SK-N-SH (cell line): ENCODE results near the gene MYO10. TPM values are rescaled to one million over a fixed set of nuclear protein-coding genes. Genes with fewer than 3 reads are reported as not detected.

Experiments
- CTCF ChIA-PET: fragments of 300-600, 350-600 bp; formaldehyde crosslinking; extraction: SDS; loops from one replicate; lab custom pipeline; 2021; lab: Yijun Ruan, JAX
- POLR2A ChIA-PET: fragments of 350-600 bp; sonication (Branson Sonifier 250); formaldehyde crosslinking; extraction: SDS; loops from one replicate; lab custom pipeline; 2020; ENCODE audit warnings: antibody characterized with exemption, inconsistent platforms; lab: Yijun Ruan, JAX
- DNase-seq: peaks from one replicate; pipeline ENCODE4 v3.0.0; 2012
- H2AFZ ChIP-seq: fragments of 200-600 bp; sonication (generic); 2 replicates; pipeline ENCODE4 v1.8.1; 2016; ENCODE audit warnings: antibody characterized with exemption, mild to moderate bottlenecking, low read depth
- H3F3A ChIP-seq: fragments of 200-600 bp; sonication (generic); replicated peaks from 2 replicates; pipeline ENCODE3; 2016; ENCODE audit warnings: antibody characterized with exemption, mild to moderate bottlenecking; ENCODE audit not compliant: insufficient read depth
- H3K27ac ChIP-seq, 2 experiments: fragments of 200-500 bp in 1 of 2; fragments of 200-600 bp in 1 of 2; sonication (Bioruptor generic) in 1 of 2; sonication (generic), shearing (Covaris generic) in 1 of 2; 2 replicates each; pipeline versions ENCODE4 v1.5.1 to v1.6.1; 2014 to 2016; ENCODE audit warnings: low read depth in 2 of 2, inconsistent platforms in 1 of 2, low read length in 1 of 2, mild to moderate bottlenecking in 1 of 2, mixed read lengths in 1 of 2
- H3K27me3 ChIP-seq: fragments of 200-600 bp; sonication (generic), shearing (Covaris generic); 2 replicates; pipeline ENCODE4 v1.6.1; 2016; ENCODE audit warnings: mixed run types; ENCODE audit not compliant: insufficient read depth
- H3K36me3 ChIP-seq, 2 experiments: fragments of 200-500 bp in 1 of 2; fragments of 200-600 bp in 1 of 2; sonication (Bioruptor generic) in 1 of 2; sonication (generic) in 1 of 2; replicated peaks in 1 of 2; 2 replicates each; pipeline versions ENCODE3 to v1.5.1; 2014 to 2016; ENCODE audit warnings: low read length in 1 of 2, mild to moderate bottlenecking in 1 of 2; ENCODE audit not compliant: insufficient read depth in 2 of 2, control insufficient read depth in 1 of 2
- H3K4me1 ChIP-seq, 2 experiments: fragments of 200-500 bp in 1 of 2; fragments of 200-600 bp in 1 of 2; sonication (Bioruptor generic) in 1 of 2; sonication (generic), shearing (Covaris generic) in 1 of 2; 2 replicates each; pipeline versions ENCODE4 v1.5.1 to v1.6.1; 2014 to 2016; ENCODE audit warnings: low read depth in 1 of 2, low read length in 1 of 2, mixed run types in 1 of 2; ENCODE audit not compliant: insufficient read depth in 2 of 2, control insufficient read depth in 1 of 2
- H3K4me2 ChIP-seq: fragments of 200-600 bp; sonication (generic), shearing (Covaris generic); 2 replicates; pipeline ENCODE4 v1.6.1; 2017; ENCODE audit warnings: mixed run types
- H3K4me3 ChIP-seq, 2 experiments: fragments of 200-500 bp in 1 of 2; fragments of 200-600 bp in 1 of 2; sonication (Bioruptor generic) in 1 of 2; sonication (generic), shearing (Covaris generic) in 1 of 2; 2 replicates each; pipeline versions ENCODE4 v1.5.1 to v1.8.1; 2014 to 2016; ENCODE audit warnings: low read depth in 2 of 2, inconsistent platforms in 1 of 2, low read length in 1 of 2, mild to moderate bottlenecking in 1 of 2, mixed read lengths in 1 of 2, moderate library complexity in 1 of 2
- H3K79me2 ChIP-seq: fragments of 200-600 bp; sonication (generic); 2 replicates; pipeline ENCODE4 v1.8.1; 2017; ENCODE audit warnings: mild to moderate bottlenecking; ENCODE audit not compliant: insufficient read depth
- H3K9ac ChIP-seq: fragments of 200-600 bp; sonication (generic); 2 replicates; pipeline ENCODE4 v1.6.1; 2017; ENCODE audit warnings: mixed run types
- H3K9me2 ChIP-seq: fragments of 200-600 bp; sonication (generic); 2 replicates; pipeline ENCODE4 v1.6.1; 2017; ENCODE audit warnings: mixed run types
- H3K9me3 ChIP-seq: fragments of 200-600 bp; sonication (generic); 2 replicates; pipeline ENCODE4 v1.6.1; 2017; ENCODE audit warnings: mixed run types, mild to moderate bottlenecking, moderate library complexity
- H4K20me1 ChIP-seq: fragments of 200-600 bp; sonication (generic); 2 replicates; pipeline ENCODE4 v1.6.1; 2017; ENCODE audit warnings: mild to moderate bottlenecking, mixed run types; ENCODE audit not compliant: insufficient read depth
- CHD2 ChIP-seq: fragments of 150-350 bp; IDR thresholded peaks from 2 replicates; pipeline ENCODE4 v1.6.1; 2018; ENCODE audit warnings: low read length; ENCODE audit not compliant: partially characterized antibody
- ELF1 ChIP-seq: IDR thresholded peaks from 2 replicates; pipeline ENCODE4 v1.4.0; 2012
- EZH2phosphoT487 ChIP-seq: fragments of 200-600 bp; sonication (generic); IDR thresholded peaks from 2 replicates; pipeline ENCODE4 v1.6.1; 2017; ENCODE audit warnings: low read depth, mixed run types, mild to moderate bottlenecking, antibody characterized with exemption, moderate library complexity, borderline replicate concordance
- FOSL2 ChIP-seq: IDR thresholded peaks from 2 replicates; pipeline ENCODE4 v1.4.0; 2012; ENCODE audit warnings: low read depth, mild to moderate bottlenecking, moderate library complexity, borderline replicate concordance
- FOXM1 ChIP-seq: IDR thresholded peaks from 2 replicates; pipeline ENCODE4 v1.4.0; 2012; ENCODE audit warnings: low read depth, mild to moderate bottlenecking
- GABPA ChIP-seq: IDR thresholded peaks from 2 replicates; pipeline ENCODE4 v1.4.0; 2012; ENCODE audit warnings: low read depth, mild to moderate bottlenecking
- GATA2 ChIP-seq: sonication (generic); formaldehyde crosslinking; IDR thresholded peaks from 2 replicates; pipeline ENCODE4 v1.5.0; 2020; ENCODE audit warnings: mild to moderate bottlenecking, missing genetic modification reagents
- JUND ChIP-seq: IDR thresholded peaks from 2 replicates; pipeline ENCODE4 v1.4.0; 2012
- MAX ChIP-seq: IDR thresholded peaks from 2 replicates; pipeline ENCODE4 v1.4.0; 2012; ENCODE audit warnings: low read depth
- MXI1 ChIP-seq: IDR thresholded peaks from 2 replicates; pipeline ENCODE4 v1.6.1; 2012; ENCODE audit warnings: mild to moderate bottlenecking, low read depth, low read length, improper control_type of control experiment
- NRF1 ChIP-seq: IDR thresholded peaks from 2 replicates; pipeline ENCODE4 v1.6.1; 2012; ENCODE audit warnings: low read depth, mild to moderate bottlenecking, low read length
- PBX3 ChIP-seq: IDR thresholded peaks from 2 replicates; pipeline ENCODE4; 2012
- RCOR1 ChIP-seq: fragments of 150-350 bp; IDR thresholded peaks from 2 replicates; pipeline ENCODE4 v1.6.1; 2017; ENCODE audit warnings: antibody characterized with exemption, low read length
- REST ChIP-seq: IDR thresholded peaks from 2 replicates; pipeline ENCODE4 v1.6.1; 2012; ENCODE audit warnings: mild to moderate bottlenecking, low read depth, low read length, moderate library complexity
- SMC3 ChIP-seq: IDR thresholded peaks from 2 replicates; pipeline ENCODE4 v1.6.1; 2012; ENCODE audit warnings: low read depth, low read length, improper control_type of control experiment
- TCF12 ChIP-seq: IDR thresholded peaks from 2 replicates; pipeline ENCODE4 v1.4.0; 2012
- USF1 ChIP-seq: IDR thresholded peaks from 2 replicates; pipeline ENCODE4 v1.4.0; 2012; ENCODE audit warnings: low read depth, borderline replicate concordance
- YY1 ChIP-seq: IDR thresholded peaks from 2 replicates; pipeline ENCODE4 v1.4.0; 2012; ENCODE audit warnings: low read depth, mild to moderate bottlenecking
- ZBTB33 ChIP-seq: IDR thresholded peaks from 2 replicates; pipeline ENCODE4 v1.4.0; 2012; ENCODE audit warnings: low read depth, borderline replicate concordance
- WGBS: methylation state at CpG from one replicate; pipeline ENCODE4 v1.1.6; 2017; ENCODE audit warnings: low lambda C conversion rate; 5-methylcytosine and 5-hydroxymethylcytosine counted together
- polyA plus RNA-seq, 3 experiments: library from polyadenylated mRNA; depleted of rRNA; stranded (reverse); fragments of >200 nt; gene quantifications; 2 replicates each; pipeline ENCODE4 v1.2.3, GENCODE V29; 2012
- TF ChIP-seq, protein P1 (sequence below): fragments of 150-350 bp; IDR thresholded peaks from 2 replicates; pipeline ENCODE4 v1.6.1; 2017; ENCODE audit warnings: antibody characterized with exemption, low read length, low read depth, borderline replicate concordance

The MYO10 gene
- polyA plus RNA-seq, 1 of the 3 experiments (the other 2 are of a cell fraction) = 8.1 TPM

DNA sequence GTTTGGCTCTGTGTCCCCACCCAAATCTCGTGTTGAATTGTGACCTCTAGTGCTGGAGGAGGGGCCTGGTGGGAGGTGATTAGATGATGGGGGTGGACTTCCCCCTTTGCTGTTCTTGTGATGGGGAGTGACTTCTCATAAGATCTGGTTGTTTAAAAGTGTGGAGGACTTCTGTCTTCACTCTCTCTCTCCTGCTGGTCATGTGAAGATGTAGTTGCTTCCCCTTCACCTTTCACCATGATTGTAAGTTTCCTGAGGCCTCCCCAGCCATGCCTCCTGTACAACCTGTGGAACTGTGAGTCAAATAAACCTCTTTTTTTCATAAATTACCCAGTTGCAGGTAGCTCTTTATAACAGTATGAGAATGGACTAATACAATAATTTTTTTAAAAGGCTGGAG, 10.6 kb upstream of the MYO10 start:
- TF ChIP-seq FOXM1 = no peak
- TF ChIP-seq YY1 = no peak
- Histone ChIP-seq H2AFZ (no peak overlapping the region), H3K27me3 (no peaks in the 10 kb centered on the region), H3K4me3 (no peak overlapping the region), H3K27ac (no peak overlapping the region), H3K9me2 (no peaks in the 10 kb centered on the region), H3K36me3 (no peaks in the 10 kb centered on the region), H3K4me1 (no peaks in the 10 kb centered on the region; a peak in 1 of 4 replicates), H3F3A (no peaks in the 10 kb centered on the region), H3K9me3 (no peaks in the 10 kb centered on the region), H3K4me2 (no peak overlapping the region), H4K20me1 (no peaks in the 10 kb centered on the region), H3K79me2 (no peaks in the 10 kb centered on the region), H3K9ac (no peak overlapping the region)
- no peak for DNase-seq
- WGBS = 44% methylated on average over 1 of the region's 1 CpG
- POLR2A ChIA-PET = no interaction called here
- CTCF ChIA-PET = no interaction called here

- Histone ChIP-seq H3K9me3 (no peaks in the 10 kb centered on the region), H3K4me1 (peaks cover 0 to 5% of the 10 kb centered on the region in 2 experiments; a peak in 1 of 4 replicates), H3K9ac (no peak overlapping the region), H3K27ac (no peak overlapping the region), H3K4me2 (no peak overlapping the region), H3K4me3 (no peak overlapping the region), H3K79me2 (no peaks in the 10 kb centered on the region), H2AFZ (no peak overlapping the region), H3K27me3 (no peaks in the 10 kb centered on the region), H3F3A (no peaks in the 10 kb centered on the region), H3K9me2 (no peaks in the 10 kb centered on the region), H3K36me3 (no peaks in the 10 kb centered on the region), H4K20me1 (no peaks in the 10 kb centered on the region)
- WGBS = 71% methylated on average over 6 of the region's 6 CpGs
- CTCF ChIA-PET = no interaction called here
- POLR2A ChIA-PET = no interaction called here
- no peak for DNase-seq
- TF ChIP-seq USF1 (no peak), FOSL2 (no peak), EZH2phosphoT487 (no peak), MXI1 (no peak), SMC3 (no peak), TCF12 (no peak), MAX (no peak), GATA2 (CRISPR knock-in tag) (no peak), JUND (no peak), REST (no peak), PBX3 (no peak), RCOR1 (no peak), NRF1 (no peak), ZBTB33 (no peak), CHD2 (no peak), GABPA (no peak), ELF1 (no peak)
- TF ChIP-seq, protein P1, sequence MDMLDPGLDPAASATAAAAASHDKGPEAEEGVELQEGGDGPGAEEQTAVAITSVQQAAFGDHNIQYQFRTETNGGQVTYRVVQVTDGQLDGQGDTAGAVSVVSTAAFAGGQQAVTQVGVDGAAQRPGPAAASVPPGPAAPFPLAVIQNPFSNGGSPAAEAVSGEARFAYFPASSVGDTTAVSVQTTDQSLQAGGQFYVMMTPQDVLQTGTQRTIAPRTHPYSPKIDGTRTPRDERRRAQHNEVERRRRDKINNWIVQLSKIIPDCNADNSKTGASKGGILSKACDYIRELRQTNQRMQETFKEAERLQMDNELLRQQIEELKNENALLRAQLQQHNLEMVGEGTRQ = no peak
These were observed 8.9 kb upstream of the MYO10 start for GRCh38 chr5:16944816-16945562.
